Measurements from ENCODE around the gene DOHH.
"Not testable (repeated sequence)": the region's sequence is repeated elsewhere in the genome, so short reads cannot be mapped to it uniquely, and the experiment has no call there.

Gene DOHH

GRCh38 chr19:3534375-3535234 is 34.1 kb upstream of the DOHH start:
- no peak for DNase-seq (ENCODE audit: low read depth in 3 of 3)

GRCh38 chr19:3533563-3534216 is 33.2 kb upstream of the DOHH start:
- DNase-seq (ENCODE audit: low read depth in 3 of 3): no peak

- DNase-seq (ENCODE audit: low read depth in 3 of 3): no peak
These were observed 32.6 kb upstream of the DOHH start for GRCh38 chr19:3533033-3533432.

DNA sequence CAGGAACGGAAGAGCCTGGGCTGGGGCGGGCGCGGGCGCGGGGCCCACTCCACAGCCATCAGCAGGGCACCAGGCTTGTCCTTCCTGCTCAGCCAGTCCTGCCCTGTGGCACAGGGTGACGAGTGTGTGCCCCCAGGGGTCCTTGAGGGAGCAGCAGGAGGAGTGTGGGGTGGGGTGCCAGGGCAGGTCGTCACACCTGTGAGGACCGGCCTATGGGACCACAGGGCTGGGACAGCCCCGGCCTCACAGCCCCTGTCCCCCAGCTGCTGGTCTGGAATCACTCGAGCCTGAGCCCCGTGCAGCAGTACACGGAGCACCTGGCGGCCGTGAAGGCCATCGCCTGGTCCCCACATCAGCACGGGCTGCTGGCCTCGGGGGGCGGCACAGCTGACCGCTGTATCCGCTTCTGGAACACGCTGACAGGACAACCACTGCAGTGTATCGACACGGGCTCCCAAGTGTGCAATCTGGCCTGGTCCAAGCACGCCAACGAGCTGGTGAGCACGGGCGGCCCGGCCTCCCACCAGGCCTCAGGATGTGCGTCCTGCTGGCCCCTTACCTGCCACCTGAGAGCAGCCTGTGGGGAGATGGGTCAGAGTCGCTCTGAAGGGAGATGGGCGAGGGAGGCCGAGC is 31.8 kb upstream of the DOHH start:
- no peak for DNase-seq (ENCODE audit: low read depth in 3 of 3)

DNA sequence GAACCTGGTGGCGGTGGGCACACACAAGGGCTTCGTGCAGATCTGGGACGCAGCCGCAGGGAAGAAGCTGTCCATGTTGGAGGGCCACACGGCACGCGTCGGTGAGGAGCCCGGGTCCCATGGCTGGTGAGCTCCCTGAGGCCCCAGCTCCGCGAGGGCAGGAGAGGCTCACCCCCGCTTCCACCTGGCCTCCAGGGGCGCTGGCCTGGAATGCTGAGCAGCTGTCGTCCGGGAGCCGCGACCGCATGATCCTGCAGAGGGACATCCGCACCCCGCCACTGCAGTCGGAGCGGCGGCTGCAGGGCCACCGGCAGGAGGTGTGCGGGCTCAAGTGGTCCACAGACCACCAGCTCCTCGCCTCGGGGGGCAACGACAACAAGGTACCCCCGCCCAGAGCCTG is 31.2 kb upstream of the DOHH start:
- no peak for DNase-seq (ENCODE audit: low read depth in 3 of 3)

DNA sequence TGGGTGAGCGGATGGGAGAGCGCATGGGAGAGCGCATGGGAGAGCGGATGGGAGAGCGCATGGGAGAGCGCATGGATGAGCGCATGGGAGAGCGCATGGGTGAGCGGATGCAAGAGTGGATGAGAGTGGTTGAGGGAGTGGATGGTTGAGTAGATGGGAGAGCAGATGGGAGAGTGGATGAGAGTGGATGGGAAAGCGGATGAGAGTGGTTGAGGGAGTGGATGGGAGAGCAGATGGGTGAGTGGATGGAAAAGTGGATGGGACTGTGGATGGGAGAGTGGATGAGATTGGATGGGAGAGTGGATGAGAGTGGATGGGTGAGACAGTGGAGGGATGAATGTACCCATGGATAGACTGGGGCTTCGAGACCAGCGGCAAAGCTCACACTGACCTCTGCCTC is 29.9 kb upstream of the DOHH start:
- no peak for DNase-seq (ENCODE audit: low read depth in 3 of 3)

GRCh38 chr19:3529299-3529698 is 28.8 kb upstream of the DOHH start:
- not testable (repeated sequence) for DNase-seq (ENCODE audit: low read depth in 3 of 3)

DNA sequence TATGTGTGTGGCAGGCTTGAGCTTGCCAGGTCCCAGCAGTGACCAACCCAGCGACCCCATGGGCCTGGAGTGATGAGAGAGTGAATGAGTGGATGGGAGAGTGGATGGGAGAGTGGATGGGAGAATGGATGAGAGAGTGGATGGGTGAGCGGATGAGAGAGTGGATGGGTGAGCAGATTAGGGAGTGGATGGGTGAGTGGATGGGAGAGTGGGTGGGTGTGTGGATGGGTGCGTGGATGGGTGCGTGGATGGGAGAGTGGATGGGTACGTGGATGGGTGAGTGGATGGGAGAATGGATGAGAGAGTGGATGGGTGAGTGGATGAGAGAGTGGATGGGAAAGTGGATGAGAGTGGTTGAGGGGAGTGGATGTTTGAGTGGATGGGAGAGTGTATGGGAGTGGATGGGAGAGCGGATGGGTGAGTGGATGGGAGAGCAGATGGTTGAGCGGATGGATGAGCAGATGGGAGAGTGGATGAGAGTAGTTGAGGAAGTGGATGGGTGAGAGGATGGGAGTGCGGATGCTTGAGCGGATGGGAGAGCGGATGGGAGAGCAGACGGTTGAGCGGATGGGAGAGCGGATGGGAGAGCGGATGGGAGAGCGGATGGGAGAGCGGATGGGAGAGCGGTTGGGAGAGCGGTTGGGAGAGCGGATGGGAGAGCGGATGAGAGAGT is 28.2 kb upstream of the DOHH start:
- DNase-seq (ENCODE audit: low read depth in 3 of 3): no peak

GRCh38 chr19:3528080-3528479 is 27.6 kb upstream of the DOHH start:
- DNase-seq (ENCODE audit: low read depth in 3 of 3): no peak

GRCh38 chr19:3527238-3527910 is 26.9 kb upstream of the DOHH start:
- no peak for DNase-seq (ENCODE audit: low read depth in 3 of 3)

DNA sequence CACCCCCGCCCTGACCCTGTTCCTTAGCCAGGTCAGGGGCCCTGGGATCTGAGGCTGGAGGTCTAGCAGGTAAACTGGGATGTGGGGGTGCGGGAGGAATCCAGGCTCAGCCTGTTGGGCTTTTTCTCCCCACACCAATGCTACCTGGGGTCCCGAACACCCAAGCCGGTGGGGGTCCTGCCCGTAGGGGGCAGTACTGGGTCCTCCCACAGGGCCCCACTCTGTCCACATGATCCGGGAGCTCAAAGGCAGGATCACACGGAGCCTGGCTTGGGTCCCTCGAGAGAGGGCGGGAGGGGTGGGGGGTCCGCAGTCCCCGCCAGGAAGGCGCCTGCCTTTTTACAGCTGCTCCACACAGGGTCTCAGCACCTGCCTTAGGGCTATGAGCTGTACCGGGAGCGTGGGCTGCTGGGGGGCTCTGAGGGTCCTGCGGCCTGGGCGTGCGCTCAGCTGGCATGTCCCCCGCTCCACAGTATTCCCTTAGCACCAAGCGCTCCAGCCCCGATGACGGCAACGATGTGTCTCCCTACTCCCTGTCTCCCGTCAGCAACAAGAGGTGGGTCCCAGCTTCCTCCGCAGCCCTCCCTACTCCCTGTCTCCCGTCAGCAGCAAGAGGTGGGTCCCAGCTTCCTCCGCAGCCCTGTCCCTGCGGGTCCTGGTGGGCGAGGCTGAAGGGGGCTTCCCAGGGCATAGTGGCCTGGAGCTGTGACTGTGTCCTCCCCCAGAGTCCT is 26.2 kb upstream of the DOHH start:
- no peak for DNase-seq (ENCODE audit: low read depth in 3 of 3)

- DNase-seq (ENCODE audit: low read depth in 3 of 3): no peak
These were observed 24.5 kb upstream of the DOHH start for GRCh38 chr19:3524904-3525451.

DNA sequence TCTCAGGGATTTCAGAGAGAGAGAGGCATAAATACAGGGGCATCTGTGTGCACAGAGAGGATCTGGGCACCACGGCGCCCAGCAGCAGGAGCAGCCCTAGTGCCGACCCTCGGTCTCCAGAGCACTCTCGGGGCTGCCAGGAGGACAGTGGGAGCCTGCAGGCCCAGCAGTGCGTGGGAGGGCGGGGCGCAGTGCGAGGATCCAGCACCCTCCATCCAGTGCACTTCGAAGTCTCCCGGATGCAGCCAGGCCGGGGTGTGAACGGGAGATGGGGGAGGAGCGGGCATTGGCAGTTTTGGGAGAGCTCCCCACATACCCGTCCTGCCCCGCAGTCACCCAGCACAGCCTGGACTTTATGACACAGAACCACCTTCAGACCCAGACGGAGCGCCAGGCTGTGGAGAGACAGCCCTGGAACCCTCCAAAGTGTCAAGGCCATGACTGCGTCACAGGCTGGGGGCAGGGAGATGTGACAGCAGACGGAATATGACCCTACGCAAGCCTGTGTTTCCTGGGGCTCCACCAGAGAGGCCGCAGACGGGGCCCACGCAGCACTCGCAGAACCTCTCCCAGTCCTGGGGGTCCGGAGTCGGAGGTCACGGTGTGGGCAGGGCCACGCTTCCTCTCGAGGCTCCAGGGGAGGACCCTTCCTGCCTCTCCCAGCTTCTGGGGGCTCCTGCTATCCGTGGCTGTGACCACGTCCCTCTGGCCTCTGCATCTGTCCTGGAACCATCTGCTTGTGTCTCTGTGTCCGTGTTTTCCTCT is 23.8 kb upstream of the DOHH start:
- DNase-seq (ENCODE audit: low read depth in 3 of 3): no peak

DNA sequence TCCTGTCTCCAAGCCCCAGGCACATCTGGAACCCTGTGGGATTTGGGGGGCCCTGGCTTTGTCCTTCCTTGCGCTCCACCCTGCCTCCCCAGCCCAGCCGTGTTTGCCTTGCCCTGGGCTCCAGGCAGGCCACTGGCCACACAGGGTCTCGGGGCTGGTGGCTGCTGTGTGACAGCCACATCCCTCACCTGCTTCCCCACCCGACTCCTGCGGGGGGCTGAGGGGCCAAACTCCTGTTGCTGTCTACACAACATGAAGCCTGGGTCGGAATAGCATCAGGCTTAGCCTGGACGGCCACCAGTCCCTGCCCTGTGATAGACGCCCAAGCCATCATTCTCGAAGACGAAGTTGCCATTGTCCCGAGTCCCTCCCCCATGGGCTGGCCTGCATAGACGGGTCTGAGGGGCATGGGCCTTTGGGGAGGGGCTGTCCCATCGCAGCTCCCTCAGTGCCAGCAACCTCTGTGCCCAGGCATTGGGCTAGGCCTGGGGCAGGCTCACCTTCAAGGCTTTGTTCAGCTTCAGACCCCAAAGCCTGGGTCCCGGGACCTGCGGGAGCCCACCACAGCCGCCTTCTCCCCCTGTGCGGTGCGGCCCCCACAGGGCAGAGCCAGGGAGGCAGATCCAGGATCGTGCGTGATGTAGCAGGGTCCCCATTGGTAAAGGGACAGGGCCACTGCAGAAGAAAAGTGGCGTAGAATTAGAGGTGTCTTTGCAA is 23.0 kb upstream of the DOHH start:
- no peak for DNase-seq (ENCODE audit: low read depth in 3 of 3)

GRCh38 chr19:3522421-3523360 is 22.2 kb upstream of the DOHH start:
- no peak for DNase-seq (ENCODE audit: low read depth in 3 of 3)

DNA sequence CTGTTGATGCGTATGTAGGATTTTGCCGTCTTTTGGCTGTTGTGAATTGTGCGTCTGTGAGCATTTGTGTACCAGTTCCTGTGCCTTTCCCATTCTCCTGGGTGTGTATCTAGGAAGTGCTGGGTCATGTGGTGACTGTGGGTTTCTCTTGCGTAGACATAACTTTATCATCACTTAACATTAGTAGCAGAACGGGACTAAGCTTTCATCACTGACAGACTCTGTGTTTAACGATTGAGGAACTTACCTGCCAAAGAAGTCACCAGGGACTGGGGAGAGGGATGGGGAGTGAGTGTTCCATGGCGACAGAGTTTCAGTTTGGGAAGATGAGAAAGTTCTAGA is 20.6 kb upstream of the DOHH start:
- DNase-seq (ENCODE audit: low read depth in 3 of 3): no peak

GRCh38 chr19:3520166-3521103 is 20.0 kb upstream of the DOHH start:
- DNase-seq (ENCODE audit: low read depth in 3 of 3): no peak
